GM12865 (cell line): ENCODE data around the gene NTNG1.

ENCODE experiments used
- DNase-seq: peaks from one replicate; pipeline ENCODE4 v3.0.0; 2010; ENCODE audit warnings: low read depth
- H3K4me3 ChIP-seq: 2 replicates; pipeline ENCODE4 v1.5.1; 2011; ENCODE audit warnings: mild to moderate bottlenecking, low read depth, low read length, control low read depth
- TF ChIP-seq, protein P1 (sequence below): IDR thresholded peaks from 2 replicates; pipeline ENCODE4 v1.5.1; 2011; ENCODE audit warnings: low read length, control low read depth, low read depth, inconsistent platforms; ENCODE audit not compliant: insufficient read depth; ENCODE audit errors: missing control alignments

NTNG1 gene

DNA sequence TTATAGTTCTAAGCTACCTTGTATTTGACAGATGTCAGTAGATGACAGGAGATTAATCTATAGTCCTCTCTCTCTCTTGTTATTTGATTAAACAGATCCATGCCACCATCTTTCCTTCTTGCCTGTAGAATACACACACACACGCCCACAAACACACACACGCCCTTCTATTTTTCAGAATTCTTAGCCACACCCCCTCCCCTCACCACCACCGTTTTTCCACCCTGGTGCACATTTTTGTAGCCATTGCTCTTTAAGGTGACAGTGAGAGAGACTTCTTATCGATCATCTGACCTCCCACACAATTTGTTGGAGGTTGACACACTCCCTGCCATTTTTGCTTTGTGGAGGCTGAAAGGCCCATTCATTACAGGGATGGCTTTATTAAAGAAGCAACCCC is 123.2 kb downstream of the NTNG1 start:
- TF ChIP-seq, protein P1, sequence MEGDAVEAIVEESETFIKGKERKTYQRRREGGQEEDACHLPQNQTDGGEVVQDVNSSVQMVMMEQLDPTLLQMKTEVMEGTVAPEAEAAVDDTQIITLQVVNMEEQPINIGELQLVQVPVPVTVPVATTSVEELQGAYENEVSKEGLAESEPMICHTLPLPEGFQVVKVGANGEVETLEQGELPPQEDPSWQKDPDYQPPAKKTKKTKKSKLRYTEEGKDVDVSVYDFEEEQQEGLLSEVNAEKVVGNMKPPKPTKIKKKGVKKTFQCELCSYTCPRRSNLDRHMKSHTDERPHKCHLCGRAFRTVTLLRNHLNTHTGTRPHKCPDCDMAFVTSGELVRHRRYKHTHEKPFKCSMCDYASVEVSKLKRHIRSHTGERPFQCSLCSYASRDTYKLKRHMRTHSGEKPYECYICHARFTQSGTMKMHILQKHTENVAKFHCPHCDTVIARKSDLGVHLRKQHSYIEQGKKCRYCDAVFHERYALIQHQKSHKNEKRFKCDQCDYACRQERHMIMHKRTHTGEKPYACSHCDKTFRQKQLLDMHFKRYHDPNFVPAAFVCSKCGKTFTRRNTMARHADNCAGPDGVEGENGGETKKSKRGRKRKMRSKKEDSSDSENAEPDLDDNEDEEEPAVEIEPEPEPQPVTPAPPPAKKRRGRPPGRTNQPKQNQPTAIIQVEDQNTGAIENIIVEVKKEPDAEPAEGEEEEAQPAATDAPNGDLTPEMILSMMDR: no peak
- H3K4me3 ChIP-seq: no peak overlapping the region
- DNase-seq: no peak

DNA sequence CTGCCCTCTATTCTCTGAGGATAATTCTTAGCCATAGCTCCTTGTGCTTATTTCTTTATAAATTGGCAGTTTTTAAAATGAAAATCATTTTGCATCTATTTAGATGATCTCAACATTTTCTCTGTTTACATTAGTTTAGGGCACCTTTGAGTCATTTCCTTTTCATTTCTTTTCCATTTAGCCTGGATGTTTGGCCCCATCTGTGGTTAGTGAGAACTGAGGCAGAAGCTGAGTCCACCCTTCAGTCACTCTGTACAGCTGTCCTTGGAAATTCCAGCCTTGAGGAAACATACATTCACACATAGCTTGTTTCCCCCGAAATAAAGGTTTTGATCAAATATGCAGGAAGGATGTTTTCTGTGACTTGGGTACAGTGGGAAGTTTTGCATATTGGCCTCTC is 123.7 kb downstream of the NTNG1 start:
- TF ChIP-seq, protein P1: no peak
- no peak for DNase-seq
- H3K4me3 ChIP-seq: no peak overlapping the region

GRCh38 chr1:107267489-107267888 is 126.7 kb downstream of the NTNG1 start:
- TF ChIP-seq, protein P1: no peak
- DNase-seq: no peak
- no peak overlapping the region for H3K4me3 ChIP-seq

DNA sequence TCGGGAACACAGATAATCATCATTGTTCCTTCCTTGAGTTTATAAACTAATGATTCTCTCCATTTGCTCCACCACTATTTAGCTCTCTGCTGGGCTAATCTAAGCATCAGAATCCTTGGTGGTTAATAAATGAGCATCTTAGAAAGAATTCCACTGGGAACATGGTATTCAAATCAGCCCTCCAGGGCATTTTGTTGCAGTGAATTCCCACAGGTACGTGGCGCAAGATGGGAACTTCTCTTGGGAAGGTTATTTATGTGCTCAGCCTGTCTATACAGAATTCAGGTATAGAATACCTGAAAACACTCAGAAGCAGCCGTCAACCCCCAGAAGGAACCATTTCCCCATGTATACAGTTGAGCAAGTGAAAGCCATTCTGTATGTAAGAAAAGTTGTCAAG is 131.5 kb downstream of the NTNG1 start:
- TF ChIP-seq, protein P1: no peak
- no peak overlapping the region for H3K4me3 ChIP-seq
- DNase-seq: no peak

GRCh38 chr1:107273515-107273914 is 132.7 kb downstream of the NTNG1 start:
- TF ChIP-seq, protein P1: no peak
- no peak overlapping the region for H3K4me3 ChIP-seq
- DNase-seq: no peak

- no peak for DNase-seq
- TF ChIP-seq, protein P1: no peak
- H3K4me3 ChIP-seq: no peak overlapping the region
These were observed 133.4 kb downstream of the NTNG1 start for GRCh38 chr1:107274227-107274626.

GRCh38 chr1:107276247-107276646 is 135.4 kb downstream of the NTNG1 start:
- TF ChIP-seq, protein P1: no peak
- no peak for DNase-seq
- no peak overlapping the region for H3K4me3 ChIP-seq
